Activated T-helper 9 cell treated with anti-CD3 and anti-CD28 coated beads, Interleukin-2, amount 50 U/mL, for 16 hours (primary cell): Measurements from ENCODE around the gene MYL4.
"Not testable (repeated sequence)": the region's sequence is repeated elsewhere in the genome, so short reads cannot be mapped to it uniquely, and the experiment has no call there.

ENCODE experiments used
- DNase-seq: peaks from one replicate; pipeline ENCODE4 v3.0.0-alpha.2; 2020; ENCODE audit warnings: low read depth

The MYL4 gene

DNA sequence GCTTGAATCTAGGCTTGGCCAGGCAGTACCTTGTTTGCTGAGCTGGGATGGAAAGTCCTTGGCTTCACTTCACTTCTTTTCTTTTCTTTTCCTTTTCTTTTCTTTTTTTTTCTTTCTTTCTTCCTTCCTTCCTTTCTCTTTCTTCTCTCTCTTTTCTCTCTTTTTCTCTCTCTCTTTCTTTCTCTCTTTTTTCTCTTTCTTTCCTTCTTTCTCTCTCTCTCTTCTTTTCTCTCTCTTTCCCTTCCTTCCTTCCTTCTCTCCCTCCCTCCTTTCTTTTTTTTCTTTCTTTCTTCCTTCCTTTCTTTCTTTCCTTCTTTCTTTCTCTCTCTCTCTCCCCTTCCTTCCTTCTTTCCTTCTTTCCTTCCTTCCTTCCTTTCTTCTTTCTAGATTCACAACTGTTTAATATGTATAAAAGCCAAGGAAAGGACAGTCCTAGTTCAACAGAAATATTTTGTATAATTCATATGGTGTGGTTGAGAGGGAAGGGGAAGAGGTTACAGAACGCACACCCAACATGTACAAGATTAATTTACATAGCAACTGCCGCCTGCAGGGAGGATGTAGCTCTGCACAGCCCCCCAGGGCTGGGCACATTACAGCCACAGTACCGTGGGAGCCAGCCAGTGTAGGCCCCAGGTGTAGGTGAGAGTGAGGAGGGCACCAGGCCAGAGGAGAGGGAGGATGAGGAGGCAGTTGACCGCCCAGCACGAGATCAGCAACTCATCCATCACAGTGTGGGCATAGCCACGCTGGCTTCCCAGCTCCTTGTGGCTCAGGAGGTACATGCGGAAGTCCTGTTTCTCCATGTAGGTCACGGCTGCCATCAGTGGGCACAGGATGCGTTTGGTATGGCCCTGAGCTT, 34.8 kb downstream of the MYL4 start:
- no peak for DNase-seq

DNA sequence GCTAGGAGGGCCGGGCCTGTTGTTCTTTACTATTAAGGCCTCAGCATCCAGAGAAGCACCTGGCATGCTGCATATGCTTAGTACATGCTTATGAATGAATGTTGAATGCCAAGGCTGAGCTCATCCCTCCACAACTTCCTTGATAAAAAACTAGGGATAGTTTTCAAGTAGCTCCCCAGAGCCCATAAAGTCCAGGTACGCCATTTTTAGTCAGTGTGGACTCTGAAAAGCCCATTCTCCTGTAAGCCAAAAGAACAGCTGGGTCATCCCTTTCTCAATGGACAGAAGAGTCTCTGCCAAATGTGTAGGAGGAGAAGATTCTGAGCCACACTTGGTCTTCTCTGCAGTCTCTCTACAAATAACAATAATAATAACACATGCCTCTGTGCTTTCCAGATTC, 35.5 kb downstream of the MYL4 start:
- DNase-seq, result no peak

DNA sequence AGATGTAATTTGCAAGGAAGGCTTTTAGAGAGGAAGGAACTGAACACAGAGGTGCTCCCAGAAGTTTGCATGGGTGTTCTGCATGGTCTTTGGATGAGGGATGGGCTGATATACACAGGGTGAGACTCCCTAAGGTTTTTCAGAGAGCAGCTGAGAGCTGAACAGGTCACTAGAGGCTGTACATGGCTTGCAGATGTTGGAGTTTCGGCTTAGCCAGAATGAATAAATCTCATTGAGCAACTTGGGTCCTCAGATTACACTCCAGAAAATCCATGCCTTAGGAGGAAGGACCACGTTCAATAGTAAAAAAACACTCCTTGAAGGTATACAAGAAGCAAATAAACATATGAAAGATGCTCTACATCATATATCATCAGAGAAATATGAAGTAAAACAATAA, 37.0 kb downstream of the MYL4 start:
- DNase-seq, result no peak

DNA sequence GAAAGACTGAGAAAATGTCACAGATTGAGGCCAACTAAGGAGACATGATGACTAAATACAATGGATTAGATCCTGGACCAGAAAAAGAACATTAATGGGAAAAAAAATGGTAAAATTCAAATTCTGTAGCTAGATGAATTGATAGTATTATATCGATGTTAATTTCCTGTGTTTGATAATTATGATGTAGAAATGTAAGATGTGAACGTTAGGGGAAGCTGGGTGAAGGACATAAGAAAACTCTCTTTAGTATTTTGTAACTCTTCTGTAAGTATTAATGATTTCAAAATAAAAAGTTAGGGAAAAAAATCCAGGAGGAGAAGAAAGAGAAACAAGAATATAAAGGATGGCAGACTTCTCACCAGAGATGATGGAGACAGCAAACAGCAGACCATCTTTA, 41.7 kb downstream of the MYL4 start:
- no peak for DNase-seq

DNA sequence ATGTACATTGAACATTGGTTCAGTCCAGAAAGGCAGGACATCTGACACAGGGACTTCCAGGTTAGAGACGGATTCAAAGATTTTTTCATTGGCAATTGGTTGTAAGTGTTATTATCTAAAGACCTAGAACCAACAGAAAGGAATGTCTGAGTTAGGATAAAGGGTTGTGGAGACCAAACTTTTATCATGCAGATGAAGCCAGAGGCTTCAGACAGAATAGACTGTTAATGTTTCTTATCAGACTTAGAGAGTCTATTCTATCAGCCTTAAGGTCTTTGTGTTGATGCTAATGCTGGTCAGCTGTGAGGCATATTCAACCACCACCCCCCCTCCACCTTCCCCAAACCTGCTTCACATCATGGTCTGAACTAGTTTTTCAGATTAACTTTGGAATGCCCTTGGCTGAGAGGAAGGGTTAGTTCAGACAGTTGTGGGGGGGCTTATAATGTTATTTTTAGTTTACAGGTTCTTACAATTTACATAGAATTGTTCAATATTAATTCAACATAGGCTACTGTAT, 42.3 kb downstream of the MYL4 start:
- DNase-seq, result no peak

DNA sequence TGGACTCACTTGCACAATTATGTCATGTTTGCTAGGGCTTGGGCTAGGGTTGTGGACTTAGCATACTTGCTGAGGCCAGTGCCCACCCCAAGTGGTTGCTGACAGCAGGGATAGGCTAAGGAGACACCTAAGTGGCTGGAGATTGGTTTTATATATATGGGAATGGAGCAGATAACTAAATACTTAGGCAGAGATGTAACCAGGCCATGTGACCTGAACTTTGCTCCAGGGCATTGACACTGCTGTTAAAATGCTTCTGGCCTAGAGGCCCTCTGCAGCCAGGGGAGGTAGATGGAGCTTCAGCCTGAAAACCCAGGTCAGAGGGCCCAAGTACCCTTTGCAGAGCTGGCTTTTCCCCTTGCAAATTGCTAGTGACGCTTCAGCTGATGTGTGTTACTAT, 43.1 kb downstream of the MYL4 start:
- no peak for DNase-seq

DNA sequence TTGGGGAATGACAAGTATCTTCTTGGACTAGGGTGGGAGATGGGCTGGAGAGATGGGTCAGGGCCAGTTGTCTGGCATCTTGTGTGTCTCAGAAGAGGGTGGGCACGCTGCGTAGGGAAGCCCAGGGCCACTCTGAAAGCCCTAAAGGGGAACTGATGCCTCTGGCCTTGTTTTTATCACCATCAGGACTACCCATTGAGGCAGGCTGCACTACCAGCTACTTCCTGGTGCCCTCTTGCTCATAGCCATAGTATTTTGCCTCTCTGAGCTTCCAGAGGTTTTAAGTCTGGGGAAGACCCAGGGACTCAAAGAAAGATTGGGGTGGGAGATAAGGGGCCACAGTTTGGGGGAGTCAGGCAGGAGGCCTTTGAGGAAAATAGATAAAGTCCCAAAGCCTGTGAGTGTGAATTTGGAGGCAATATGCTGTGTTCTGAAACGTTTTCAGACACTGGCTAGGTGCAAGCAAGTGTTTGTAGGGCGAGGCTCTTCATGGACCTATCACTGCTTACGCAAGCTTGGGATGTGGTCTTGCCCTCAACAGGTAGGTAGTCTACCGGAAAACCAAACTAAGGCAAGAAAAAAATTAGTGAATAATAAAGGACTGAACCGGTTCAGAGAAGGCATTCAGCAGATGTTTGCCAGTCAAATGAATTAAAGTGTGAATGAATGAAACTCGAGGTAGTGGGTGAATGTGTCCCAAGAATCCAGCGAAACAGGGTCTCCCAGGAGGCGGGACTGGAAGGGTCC, 43.8 kb downstream of the MYL4 start:
- DNase-seq, result no peak

DNA sequence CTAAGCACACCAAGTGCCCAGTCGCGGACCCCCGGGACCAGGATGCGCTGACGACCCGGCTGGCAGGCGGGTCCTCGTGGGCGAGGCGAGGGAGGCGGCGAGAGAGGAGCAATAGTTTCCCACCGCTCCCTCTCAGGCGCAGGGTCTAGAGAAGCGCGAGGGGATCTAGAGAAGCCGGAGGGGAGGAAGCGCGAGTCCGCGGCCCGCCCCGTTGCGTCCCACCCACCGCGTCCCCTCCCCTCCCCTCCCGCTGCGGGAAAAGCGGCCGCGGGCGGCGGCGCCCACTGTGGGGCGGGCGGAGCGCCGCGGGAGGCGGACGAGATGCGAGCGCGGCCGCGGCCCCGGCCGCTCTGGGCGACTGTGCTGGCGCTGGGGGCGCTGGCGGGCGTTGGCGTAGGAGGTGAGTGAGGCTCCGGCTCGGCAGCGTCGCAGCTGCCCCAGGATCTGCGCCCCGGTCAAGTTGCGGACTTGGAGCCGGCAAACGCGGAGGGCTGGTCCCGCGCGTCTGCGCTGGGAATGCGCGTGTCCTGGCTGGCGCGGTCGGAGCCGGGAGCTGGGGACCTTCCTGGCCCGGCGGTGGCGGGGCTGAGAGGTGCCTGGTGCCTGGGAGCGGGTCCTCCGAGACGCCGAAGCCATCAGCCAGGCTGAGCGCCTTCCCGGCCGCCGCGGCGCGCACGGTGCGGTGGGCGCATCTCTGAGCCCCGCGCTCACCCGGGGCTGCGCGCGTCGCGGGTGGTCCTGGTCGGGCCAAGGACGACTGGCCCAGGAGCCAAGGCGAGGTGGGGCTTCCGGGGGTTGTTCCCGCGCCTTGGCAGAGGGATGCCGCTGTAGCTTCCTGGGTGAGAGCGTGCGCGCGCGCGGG, 44.6 kb downstream of the MYL4 start, which contains the start of gene ITGB3:
Gene ITGB3 (plus strand): TSS at position 287 of the 862 bp plus-strand sequence. CDS start 35 bp downstream, at position 322.
- peak; percentile 44 for DNase-seq

DNA sequence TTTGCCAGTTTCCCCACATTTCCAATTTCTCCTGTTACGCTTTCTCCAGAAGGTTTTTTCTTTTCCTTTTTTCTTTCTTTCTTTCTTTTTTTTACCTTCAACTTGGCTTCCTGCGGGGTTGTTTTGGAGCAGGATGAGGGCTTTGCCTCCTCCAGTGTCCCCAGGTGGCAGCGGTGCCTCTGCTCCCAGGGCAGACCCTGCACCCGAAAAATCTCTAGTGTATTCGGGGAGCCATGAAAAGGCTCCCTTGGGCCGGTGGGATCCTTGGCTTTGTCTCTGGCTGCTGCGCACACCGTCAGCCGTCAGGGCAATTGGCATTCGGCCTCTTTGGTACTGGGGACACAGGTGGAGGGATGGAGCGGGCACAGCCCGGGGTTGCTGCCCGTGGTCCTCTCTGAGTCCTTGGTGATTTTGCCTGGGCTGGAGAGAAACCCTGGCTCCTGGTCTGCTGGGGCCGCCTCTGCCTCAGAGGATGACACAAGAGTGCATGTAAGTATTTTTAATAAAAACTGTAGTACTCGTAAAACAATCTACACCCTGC, 45.3 kb downstream of the MYL4 start:
- no peak for DNase-seq

DNA sequence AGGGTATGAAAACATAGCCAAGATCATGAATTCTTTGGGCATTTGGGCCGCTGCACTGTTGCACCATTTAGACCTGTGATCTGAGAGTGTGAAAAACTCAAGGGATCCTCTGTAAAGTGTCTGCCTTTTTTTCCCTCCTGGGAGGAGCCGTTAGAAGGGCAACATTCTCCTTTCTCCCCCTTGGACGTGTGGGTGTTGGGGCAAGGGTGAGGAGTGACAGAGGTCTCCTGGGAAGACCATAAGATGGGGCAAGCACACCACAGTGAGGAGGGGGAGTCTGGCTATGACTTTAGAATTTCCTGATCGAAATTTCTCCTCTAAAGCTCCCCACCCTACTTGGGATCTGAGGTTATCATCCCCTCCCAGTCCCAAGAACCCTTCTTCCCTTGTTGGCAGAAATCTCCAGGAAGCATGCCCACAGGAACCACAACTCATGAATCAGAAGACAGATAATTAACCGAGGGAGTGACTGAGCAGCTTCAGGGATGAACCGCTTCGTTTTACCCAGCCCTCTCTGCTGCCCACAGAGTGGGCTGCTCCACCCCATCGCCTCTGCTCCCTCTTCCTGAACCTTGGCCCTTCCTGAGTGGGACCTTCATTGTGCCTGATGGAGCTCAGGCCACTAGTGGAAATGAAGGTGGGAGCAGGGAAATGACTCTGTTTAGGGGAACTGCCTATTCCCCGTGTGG, 48.6 kb downstream of the MYL4 start:
- DNase-seq, result no peak

DNA sequence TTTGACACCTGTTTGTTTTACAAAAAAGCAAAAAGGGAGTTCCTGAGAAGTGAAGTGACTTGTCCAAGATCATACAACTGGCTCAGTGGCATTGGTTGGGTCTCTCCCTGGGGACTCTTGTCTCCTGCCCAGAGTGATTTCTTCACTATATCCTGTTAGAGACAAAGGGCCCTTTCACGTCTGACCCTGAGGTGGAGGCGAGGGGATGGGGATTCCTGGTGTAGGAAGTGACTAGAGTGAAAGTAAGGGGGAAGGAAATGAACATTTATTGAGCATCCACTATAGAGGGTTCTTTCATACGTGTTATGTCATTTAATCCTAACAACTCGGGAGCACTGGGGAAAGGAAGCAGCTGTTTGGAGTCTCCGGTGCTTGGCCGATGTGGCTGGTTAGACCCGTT, 53.4 kb downstream of the MYL4 start:
- no peak for DNase-seq

DNA sequence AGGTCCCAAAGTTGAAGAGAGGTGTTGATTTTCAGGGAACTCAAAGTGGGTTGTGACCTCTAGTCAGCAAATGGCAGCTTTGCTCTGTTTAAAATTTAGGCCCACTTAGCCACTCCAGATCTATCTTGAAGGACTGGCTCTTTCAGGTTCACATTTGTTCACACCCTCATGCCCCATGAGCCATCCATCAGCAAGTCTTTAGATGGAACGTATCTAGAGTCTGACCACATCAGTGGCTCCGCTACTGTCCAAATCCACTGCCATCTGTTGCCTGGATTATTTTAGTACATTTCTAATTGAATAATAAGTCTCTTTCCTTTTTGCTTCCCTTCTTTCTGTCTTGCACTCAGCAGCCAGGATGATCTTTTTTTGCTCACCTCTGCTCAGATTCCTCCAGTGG, 55.0 kb downstream of the MYL4 start:
- DNase-seq, result no peak

DNA sequence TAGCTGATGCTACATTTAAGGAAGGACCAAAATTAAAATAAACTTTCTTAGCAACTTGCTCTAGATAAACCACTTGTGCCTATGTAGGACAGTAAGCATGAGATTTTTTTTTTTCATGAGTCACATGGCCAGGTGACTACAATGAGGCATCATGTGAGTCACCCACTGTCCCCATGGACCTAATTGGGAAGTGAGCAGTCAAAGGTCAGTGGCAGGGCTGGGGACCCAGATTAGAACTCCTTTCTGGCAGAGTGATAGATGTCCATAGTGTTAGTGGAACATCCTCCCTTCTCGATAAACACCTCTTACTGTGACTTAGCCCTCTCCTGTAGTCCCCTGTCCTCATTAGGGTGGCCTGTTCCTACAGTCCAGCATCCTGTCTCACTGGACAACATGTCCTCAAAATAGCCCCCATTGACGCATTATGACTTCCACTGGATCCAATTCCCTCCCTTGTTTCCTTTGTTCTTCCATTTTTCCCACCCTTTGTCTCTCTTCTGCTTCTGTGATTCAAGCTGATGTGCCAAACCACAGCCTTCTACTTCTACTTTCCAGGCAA, 56.9 kb downstream of the MYL4 start:
- DNase-seq, result no peak

DNA sequence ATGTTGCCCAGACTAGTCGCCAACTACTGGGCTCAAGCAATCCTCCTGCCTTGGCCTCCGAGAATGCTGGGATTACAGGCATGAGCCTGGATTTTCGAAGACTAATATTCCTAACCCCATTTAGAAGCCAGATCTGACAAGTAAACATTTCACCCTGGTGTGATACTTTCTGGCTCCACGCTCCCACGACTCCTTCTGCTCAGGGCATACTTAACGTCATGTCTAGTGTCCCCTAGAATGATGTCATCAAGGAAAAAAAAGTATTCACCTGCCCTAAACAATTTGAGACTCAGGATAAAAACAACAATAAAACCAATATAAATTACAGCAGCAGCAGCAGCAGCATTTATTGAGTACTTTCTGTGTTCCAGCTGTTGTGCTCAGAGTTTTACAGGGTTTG, 57.6 kb downstream of the MYL4 start:
- no peak for DNase-seq

DNA sequence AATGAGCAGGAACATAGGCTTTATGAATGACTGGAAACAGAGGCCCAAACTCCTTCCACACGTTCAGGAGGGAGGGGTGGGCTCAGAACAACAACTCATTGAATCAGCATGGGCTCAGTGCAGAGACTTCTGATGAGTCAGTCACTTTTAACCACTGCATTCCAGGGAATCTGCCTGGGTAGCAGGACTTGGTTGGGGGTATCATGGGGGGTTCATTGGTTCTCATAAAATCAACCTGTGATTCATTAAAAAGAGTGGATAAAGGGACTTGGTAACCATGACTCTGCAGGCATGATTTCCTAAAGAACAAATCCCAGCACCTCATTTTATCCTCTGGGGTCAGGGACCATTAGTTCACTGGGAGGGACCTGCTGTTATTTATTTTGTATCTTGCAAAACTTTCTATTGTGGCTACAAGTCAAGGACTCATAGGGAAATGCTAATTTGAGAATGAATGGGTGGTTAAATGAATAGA, 58.2 kb downstream of the MYL4 start:
- no peak for DNase-seq

DNA sequence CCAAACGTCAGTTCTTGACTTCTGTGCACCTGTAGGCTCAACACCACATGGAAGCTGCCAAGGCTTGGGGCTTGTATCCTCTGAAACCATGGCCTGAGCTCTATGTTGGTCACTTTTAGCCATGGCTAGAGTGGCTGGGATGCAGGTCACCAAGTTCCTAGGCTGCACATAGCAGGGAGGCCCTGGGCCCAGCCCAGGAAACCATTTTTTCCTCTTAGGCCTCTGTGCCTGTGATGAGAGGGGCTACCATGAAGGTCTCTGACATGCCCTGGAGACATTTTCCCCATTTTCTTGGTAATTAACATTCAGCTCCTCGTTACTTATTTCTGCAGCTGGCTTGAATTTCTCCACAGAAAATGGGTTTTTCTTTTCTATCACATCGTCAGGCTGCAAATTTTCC, 59.8 kb downstream of the MYL4 start:
- DNase-seq, result not testable (repeated sequence)

DNA sequence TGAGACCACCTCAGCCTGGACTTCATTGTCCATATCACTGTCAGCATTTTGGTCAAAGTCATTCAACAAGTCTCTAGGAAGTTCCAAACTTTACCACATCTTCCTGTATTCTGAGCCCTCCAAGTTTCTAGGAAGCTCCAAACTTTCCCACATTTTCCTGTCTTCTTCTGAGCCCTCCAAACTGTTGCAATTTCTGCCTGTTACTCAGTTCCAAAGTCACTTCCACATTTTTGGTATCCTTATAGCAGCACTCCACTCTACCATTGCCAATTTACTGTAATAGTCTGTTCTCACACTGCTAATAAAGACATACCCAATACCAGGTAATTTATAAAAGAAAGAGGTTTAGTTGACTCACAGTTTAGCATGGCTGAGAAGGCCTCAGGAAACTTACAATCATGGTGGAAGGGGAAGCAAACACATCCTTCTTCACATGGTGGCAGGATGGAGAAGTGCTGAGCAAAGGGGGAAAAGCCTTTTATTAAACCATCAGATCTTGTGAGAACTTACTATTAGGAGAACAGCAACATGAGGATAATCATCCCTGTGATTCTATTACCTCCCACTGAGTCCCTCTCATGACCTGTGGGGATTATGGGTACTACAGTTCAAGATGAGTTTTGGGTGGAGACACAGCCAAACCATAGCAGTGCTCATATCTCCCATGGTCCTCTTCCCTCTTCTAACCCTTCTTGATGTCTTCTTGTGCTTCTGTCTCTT, 60.6 kb downstream of the MYL4 start:
- DNase-seq, result not testable (repeated sequence)

DNA sequence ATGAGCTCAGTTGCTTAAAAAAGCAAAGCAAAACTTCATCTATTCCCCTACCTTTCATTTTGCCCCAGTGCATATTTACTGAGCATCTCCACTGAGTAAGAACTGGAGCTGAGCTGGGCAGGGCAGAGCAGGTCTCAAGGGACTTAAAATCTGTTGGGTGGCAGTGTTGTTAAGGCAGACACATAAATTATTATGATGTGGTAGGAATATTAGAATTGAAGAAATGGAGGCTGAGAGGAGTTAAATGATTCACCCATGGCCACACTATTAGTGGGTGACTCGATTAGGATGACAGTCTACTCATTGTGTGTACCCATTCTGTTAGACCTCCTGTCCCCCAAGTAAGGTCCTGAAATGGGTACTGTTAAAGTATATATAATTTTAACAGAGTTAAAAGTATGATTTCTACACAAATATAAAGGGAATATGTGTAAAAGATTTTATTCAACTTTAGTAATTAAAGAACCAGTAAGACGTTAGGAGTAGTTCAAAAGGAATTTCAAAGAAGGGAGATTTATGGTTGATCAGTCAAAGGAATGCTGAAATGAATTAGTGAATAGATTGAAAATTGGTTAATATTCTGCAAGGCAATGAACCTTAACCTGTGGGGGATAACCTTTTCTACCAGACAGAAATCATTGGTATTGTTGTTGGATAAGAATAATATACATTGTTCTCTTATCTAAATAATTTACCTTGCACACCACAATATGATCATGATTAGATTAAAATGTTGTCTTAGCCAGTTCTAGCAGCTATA, 62.0 kb downstream of the MYL4 start:
- no peak for DNase-seq

DNA sequence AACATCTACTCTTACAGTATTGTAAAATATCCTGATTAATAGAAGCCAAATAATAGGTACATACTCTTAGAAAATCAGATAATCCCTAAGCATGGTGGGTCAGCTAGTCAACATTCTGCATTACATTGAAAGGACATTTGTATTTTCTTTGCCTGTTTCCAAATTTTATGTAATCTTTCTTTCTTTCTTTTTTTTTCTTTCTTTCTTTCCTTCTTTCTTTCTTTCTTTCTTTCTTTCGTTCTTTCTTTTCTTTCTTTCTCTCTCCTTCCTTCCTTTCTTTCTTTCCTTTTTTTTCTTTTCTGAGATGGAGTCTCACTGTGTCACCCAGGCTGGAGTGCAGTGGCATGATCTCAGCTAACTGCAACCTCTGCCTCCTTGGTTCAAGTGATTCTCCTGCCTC, 63.3 kb downstream of the MYL4 start:
- DNase-seq, result no peak
